Heart right ventricle (tissue), 16 donors: ENCODE data around the gene C1S. TPM values are rescaled to one million over a fixed set of nuclear protein-coding genes. Genes with fewer than 3 reads are reported as not detected.
"Not testable (repeated sequence)": the region's sequence is repeated elsewhere in the genome, so short reads cannot be mapped to it uniquely, and the experiment has no call there.

ENCODE experiments used
- ATAC-seq, 8 donors: fragments of 200-7000 bp; cut with Tn5 transposase; one replicate each; pipeline ENCODE4 v1.9.1; 2020; ENCODE audit warnings: mild to moderate bottlenecking in 8 of 8, moderate library complexity in 8 of 8, moderate number of reproducible peaks in 1 of 8
- DNase-seq, 2 donors: peaks; one replicate each; pipeline ENCODE4 v3.0.0-alpha.2; 2020
- H3K27ac ChIP-seq, 10 donors: fragments of 200-600 bp; sonication (generic) in 2 of 10; one replicate each; pipeline versions ENCODE4 v1.5.0 to v1.8.0; 2020 to 2022; ENCODE audit warnings: mild to moderate bottlenecking in 3 of 10
- H3K27me3 ChIP-seq, 7 donors: fragments of 200-600 bp; one replicate each; pipeline ENCODE4 v1.8.0; 2021 to 2022; ENCODE audit warnings: mild to moderate bottlenecking in 2 of 7
- H3K36me3 ChIP-seq, 9 donors: fragments of 200-600 bp; sonication (generic) in 1 of 9; one replicate each; pipeline versions ENCODE4 v1.5.0 to v1.8.0; 2020 to 2022; ENCODE audit warnings: mild to moderate bottlenecking in 2 of 9
- H3K4me1 ChIP-seq, 9 donors: fragments of 200-600 bp; sonication (generic) in 1 of 9; one replicate each; pipeline versions ENCODE4 v1.5.0 to v1.8.0; 2020 to 2022; ENCODE audit warnings: mild to moderate bottlenecking in 4 of 9
- H3K4me3 ChIP-seq, 10 donors: fragments of 200-600 bp; sonication (generic) in 2 of 10; one replicate each; pipeline versions ENCODE4 v1.5.0 to v1.8.0; 2020 to 2022; ENCODE audit warnings: mild to moderate bottlenecking in 7 of 10, moderate library complexity in 2 of 10
- H3K9me3 ChIP-seq, 11 donors: fragments of 200-600 bp in 10 of 11; sonication (generic) in 2 of 11; one replicate each; pipeline versions ENCODE4 v1.5.0 to v1.8.0; 2013 to 2022; ENCODE audit warnings: mild to moderate bottlenecking in 2 of 11, control low read depth in 1 of 11, moderate library complexity in 1 of 11
- WGBS, 2 donors: extraction: QIAGEN DNeasy Blood & Tissue Kit; methylation state at CpG; one replicate each; pipeline ENCODE4 v1.1.7; 2013; ENCODE audit warnings: inconsistent platforms in 1 of 2; 5-methylcytosine and 5-hydroxymethylcytosine counted together
- intact Hi-C, 10 donors: fragments of 100-400 bp; cut with DNase I; formaldehyde crosslinking; loops; one replicate each; pipeline versions ENCODE4 v1.11.1 to v1.14.2; 2022
- long read RNA-seq, 3 donors: library from polyadenylated mRNA; unstranded; transcript quantifications; one replicate each; pipeline ENCODE4 v2.0.0, GENCODE V29; 2020 to 2021
- polyA plus RNA-seq, 2 donors: library from polyadenylated mRNA; stranded (reverse); fragments of 200-250 nt; gene quantifications; one replicate each; pipeline ENCODE4 v1.2.3, GENCODE V29; 2013
- total RNA-seq, 10 donors: library from RNA; stranded (reverse); fragmentation: NEBNext Ultra II Directional in 3 of 10; extraction: Animal tissue kit (Norgen Biotek cat#: 25700) in 3 of 10; gene quantifications; one replicate each; pipeline versions ENCODE4 v1.2.1 to v1.2.4, GENCODE V29; 2021 to 2023
- TF ChIP-seq, protein P1 (sequence below), 9 donors: fragments of 200-600 bp; sonication (generic) in 2 of 9; IDR thresholded peaks; one replicate each; pipeline versions ENCODE4 v1.5.0 to v1.8.0; 2021 to 2022; ENCODE audit warnings: antibody characterized with exemption in 9 of 9, mild to moderate bottlenecking in 5 of 9, moderate library complexity in 1 of 9
- donor health status: Arrhythmogenic right ventricular cardiomyopathy.
- donor health status: ischemic (EF 13 %, LVEDD 7.1; RV severe dilation, severe dysfunction).
- donor health status: healthy with polysubstance abuse.
- donor health status: DM: no; HTN: yes; CAD: no.
- donor health status: DM: no; HTN: no; CAD: no.
- donor health status: ischemic (EF 25% LVEDD 6.9; RV normal size, moderate dysfunction).
- donor health status: ischemic (EF 25% LVEDD 5.7; RV mildly dilated, moderate dysfunction).
- donor health status: healthy.
- donor health status: DM: yes; HTN: yes; CAD: no.
- donor health status: Ischemic cardiomyopathy.
- donor health status: ischemic (EF 35%, LVEDD 5.7; RV mildly dilated, moderate dysfunction).
- donor health status: nonischemic (EF 11% LVEDD 7.7; RV severe dilation, severe dysfunction).
- donor health status: DM: yes; HTN: yes; CAD: no.
- donor health status: PGD.
- donor health status: ischemic (EF 29% LVEDD 5.4; RV normal size, mild dysfunction).
- donor health status: nonischemic (EF 23%, LVEDD 6.1; RV moderate dilation, normal function).

Gene C1S
- total RNA-seq, result 100 to 1,000 TPM in 3 of 10 donors, 10 to 100 TPM in 7; 25.1 to 151 (median 51.6) TPM
- polyA plus RNA-seq, result 10 to 100 TPM; 53.4 to 64.9 TPM
- long read RNA-seq, donor 1, transcript C1S-201 (12 exons, 2,972 nt), result major isoform, 137 of 202 reads
- long read RNA-seq, donor 1, transcript C1S-202 (12 exons, 2,635 nt), result minor isoform, 37 of 202 reads
- long read RNA-seq, donor 1, partial matches to known transcripts, result 19 of 202 reads
- long read RNA-seq, donor 1, other reads (novel, unspliced or antisense), result 9 of 202 reads
- long read RNA-seq, donor 2, transcript C1S-201 (12 exons, 2,972 nt), result major isoform, 125 of 197 reads
- long read RNA-seq, donor 2, transcript C1S-202 (12 exons, 2,635 nt), result minor isoform, 48 of 197 reads
- long read RNA-seq, donor 2, partial matches to known transcripts, result 14 of 197 reads
- long read RNA-seq, donor 2, other reads (novel, unspliced or antisense), result 10 of 197 reads
- long read RNA-seq, donor 3, transcript C1S-202 (12 exons, 2,635 nt), result minor isoform, 61 of 284 reads
- long read RNA-seq, donor 3, transcript C1S-201 (12 exons, 2,972 nt), result major isoform, 155 of 284 reads
- long read RNA-seq, donor 3, partial matches to known transcripts, result 25 of 284 reads
- long read RNA-seq, donor 3, other reads (novel, unspliced or antisense), result 41 of 284 reads

DNA sequence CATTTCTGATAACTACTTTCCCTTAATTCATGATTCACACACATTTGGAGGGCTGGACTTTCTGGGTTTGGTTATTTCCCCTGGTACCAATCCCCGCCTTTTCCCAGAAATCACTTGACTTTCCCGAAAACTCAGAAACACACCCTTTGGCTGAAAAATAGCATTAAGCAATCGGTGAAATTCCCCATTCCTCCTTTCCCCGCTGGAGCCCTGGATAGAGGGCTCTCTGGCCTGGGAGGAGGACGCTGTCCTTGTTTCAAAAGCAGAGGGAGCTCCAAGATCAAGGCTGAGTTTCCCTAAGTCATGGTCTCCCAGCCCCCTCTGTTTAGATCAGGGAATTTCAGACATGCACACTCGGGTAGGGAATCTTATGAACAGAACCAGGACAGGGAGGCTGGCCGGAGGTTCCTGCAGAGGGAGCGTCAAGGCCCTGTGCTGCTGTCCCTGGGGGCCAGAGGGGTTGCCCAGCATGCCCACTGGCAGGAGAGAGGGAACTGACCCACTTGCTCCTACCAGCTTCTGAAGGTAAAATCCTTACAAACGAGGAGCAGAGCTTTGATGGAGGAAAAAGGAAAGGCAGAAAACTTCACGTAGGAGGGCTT is at the start of gene C1S:
C1S (plus strand) TSS at position 366 of the 602 bp plus-strand sequence. CDS start 1,195 bp downstream, outside the sequence.
- ATAC-seq, result peak; percentile 96 to 98 (median 97)

GRCh38 chr12:7011398-7011797 is 49.1 kb upstream of the C1S start:
- Histone ChIP-seq H3K36me3 (peaks cover 0 to 69% (median 0%) of the 10 kb centered on the region in 9 donors), H3K4me1 (peaks cover 0 to 62% (median 14%) of the 10 kb centered on the region in 9 donors), H3K27ac (peak overlapping the region in 1 of 10 donors; percentile 35)
- not testable (repeated sequence) for ATAC-seq, H3K9me3 ChIP-seq, H3K27me3 ChIP-seq, H3K4me3 ChIP-seq, DNase-seq
- WGBS, 2 donors, result 82 to 92% methylated on average over 4 of the region's 4 CpGs
- intact Hi-C loops, result loop anchor here in 1 of 10 donors (10.0 kb wide), 1 partner anchor 47 kb away; no protein-coding TSS in a partner anchor

More for the DNA sequence above, at the start of gene C1S:
- Histone ChIP-seq H3K36me3 (peaks cover 0 to 19% (median 0%) of the 10 kb centered on the region in 9 donors), H3K4me3 (peak within 1 kb of the TSS in 9 of 10 donors; percentile 23 to 51 (median 41)), H3K4me1 (peaks cover 0 to 44% (median 10%) of the 10 kb centered on the region in 9 donors), H3K27ac (peak within 1 kb of the TSS in 9 of 10 donors; percentile 25 to 90 (median 68)), H3K9me3 (no peaks in the 10 kb centered on the region), H3K27me3 (no peaks in the 10 kb centered on the region)
- peak; percentile 60 to 80 for DNase-seq
- TF ChIP-seq, protein P1, sequence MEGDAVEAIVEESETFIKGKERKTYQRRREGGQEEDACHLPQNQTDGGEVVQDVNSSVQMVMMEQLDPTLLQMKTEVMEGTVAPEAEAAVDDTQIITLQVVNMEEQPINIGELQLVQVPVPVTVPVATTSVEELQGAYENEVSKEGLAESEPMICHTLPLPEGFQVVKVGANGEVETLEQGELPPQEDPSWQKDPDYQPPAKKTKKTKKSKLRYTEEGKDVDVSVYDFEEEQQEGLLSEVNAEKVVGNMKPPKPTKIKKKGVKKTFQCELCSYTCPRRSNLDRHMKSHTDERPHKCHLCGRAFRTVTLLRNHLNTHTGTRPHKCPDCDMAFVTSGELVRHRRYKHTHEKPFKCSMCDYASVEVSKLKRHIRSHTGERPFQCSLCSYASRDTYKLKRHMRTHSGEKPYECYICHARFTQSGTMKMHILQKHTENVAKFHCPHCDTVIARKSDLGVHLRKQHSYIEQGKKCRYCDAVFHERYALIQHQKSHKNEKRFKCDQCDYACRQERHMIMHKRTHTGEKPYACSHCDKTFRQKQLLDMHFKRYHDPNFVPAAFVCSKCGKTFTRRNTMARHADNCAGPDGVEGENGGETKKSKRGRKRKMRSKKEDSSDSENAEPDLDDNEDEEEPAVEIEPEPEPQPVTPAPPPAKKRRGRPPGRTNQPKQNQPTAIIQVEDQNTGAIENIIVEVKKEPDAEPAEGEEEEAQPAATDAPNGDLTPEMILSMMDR (IDR thresholded peaks at IDR 0.05), result peak; percentile 55 to 88 (median 77)
- intact Hi-C loops, result loop anchor here in 9 of 10 donors (1.0 to 5.0 kb wide), 7 partner anchors 32 to 52 kb away; partner anchors contain the start of genes C1R (in 8 of the 9) and C1RL (in 5 of the 9)
- 24 to 27% methylated on average over 10 of the region's 10 CpGs for WGBS, 2 donors

DNA sequence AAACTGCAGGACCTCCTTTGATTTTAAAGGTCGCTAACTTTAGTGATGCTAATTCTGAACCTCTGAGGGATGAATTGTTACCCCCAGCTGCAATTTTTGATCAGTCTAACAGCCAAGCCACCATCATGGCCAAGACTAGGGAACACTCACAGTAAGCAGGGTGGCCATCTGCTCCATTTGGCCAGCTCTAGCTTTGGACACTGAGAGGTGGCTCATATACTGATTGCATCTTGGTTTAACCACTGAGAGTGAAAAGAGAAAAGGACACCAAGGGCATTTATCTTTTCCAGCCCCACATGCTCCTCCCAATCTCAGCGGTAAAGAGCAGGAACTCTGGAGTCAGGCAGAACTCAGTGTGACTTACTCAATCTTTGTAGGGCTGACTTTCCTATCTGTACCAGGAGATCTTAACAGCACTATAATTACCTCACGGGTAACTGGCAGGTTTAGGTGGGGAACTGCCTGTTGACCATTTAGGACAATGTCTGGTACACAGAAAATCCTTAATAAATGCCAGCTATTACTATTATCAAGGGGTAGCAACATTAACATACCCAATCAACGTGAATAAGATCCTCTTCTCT is 48.4 kb upstream of the C1S start:
- 63 to 66% methylated on average over 4 of the region's 4 CpGs for WGBS, 2 donors
- ATAC-seq (peak in 3 of 8 donors; percentile 42 to 61 (median 52)), DNase-seq (no peak)
- Histone ChIP-seq H3K27ac (peak overlapping the region in 3 of 10 donors; percentile 16 to 35 (median 28)), H3K4me3 (no peak overlapping the region), H3K36me3 (peaks cover 0 to 67% (median 0%) of the 10 kb centered on the region in 9 donors), H3K9me3 (no peaks in the 10 kb centered on the region), H3K4me1 (peaks cover 0 to 62% (median 21%) of the 10 kb centered on the region in 9 donors), H3K27me3 (no peaks in the 10 kb centered on the region)
- intact Hi-C loops, result loop anchor here in 1 of 10 donors (10.0 kb wide), 1 partner anchor 47 kb away; no protein-coding TSS in a partner anchor
- TF ChIP-seq, protein P1 (IDR thresholded peaks at IDR 0.05), result no peak

DNA sequence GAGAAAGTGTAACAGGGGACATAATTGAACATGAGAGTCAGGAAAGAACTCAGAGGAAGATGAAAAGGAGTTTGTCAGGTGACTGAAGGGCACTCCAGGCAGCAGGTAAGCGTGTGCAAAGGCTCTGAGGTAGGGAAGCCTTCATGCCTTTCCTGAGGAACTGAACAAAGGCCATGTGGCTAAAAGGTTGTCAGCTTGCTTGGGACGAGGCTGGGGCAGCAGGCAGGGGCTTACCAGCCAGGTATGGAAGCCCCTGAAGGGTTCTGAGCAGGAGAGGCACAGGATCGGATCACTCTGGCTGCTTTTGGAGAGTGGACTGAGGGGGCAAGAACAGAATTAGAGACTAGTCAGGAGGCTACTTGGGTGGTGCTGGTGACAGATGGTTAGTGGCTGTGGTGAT is 47.4 kb upstream of the C1S start:
- no peak for ATAC-seq
- Histone ChIP-seq H3K27me3 (no peaks in the 10 kb centered on the region), H3K4me1 (peaks cover 0 to 59% (median 22%) of the 10 kb centered on the region in 9 donors), H3K36me3 (peaks cover 0 to 64% (median 0%) of the 10 kb centered on the region in 9 donors), H3K4me3 (no peak overlapping the region), H3K27ac (no peak overlapping the region), H3K9me3 (no peaks in the 10 kb centered on the region)
- TF ChIP-seq, protein P1 (IDR thresholded peaks at IDR 0.05), result no peak
- 93 to 94% methylated on average over 3 of the region's 3 CpGs for WGBS, 2 donors
- intact Hi-C loops, result loop anchor here in 1 of 10 donors (10.0 kb wide), 1 partner anchor 48 kb away; no protein-coding TSS in a partner anchor
- DNase-seq, result no peak
